SIG-M5 (cell line): ENCODE results near the gene FRMD4B.

ENCODE experiments used
- DNase-seq: peaks from one replicate; lab custom pipeline; 2025; lab: John Stamatoyannopoulos, UW

The FRMD4B gene

DNA sequence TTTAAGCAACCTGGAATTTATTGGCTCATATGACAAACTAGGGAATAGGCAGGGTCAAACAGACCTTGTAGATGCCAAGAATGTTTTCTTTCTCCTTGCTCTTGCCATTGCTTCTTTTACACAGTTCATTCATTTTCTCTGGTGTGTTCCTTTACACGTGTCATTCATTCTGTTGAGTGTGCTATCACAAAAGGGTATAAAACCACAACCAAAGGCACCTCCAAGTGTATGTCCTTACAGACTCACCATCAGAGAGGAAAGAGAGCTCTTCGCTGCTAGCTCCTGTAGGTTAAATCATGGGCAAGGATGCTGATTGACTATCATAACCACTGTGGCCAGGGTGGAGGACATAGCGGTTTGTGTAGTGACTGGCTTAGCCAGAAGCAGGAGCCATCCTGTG, 19.2 kb upstream of the FRMD4B start:
- DNase-seq = no peak

DNA sequence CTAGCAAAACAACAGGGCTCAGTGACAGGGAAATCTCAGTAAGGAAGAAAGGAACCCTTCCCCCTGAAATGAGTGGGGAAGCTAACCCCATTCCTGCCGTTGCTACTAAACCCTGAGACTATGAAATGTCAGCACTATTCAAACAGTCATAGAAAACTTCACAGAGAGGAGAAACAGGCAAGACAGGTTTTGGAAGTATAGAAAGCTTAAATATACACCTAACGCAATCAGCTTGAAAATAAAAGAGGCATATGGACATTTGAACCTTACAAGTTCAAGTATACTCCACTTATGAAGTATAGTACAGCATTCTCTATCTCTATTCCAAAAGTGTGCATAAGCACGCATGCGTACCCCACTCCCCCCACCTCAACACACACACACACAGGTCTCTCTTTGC, 17.6 kb upstream of the FRMD4B start:
- no peak for DNase-seq

DNA sequence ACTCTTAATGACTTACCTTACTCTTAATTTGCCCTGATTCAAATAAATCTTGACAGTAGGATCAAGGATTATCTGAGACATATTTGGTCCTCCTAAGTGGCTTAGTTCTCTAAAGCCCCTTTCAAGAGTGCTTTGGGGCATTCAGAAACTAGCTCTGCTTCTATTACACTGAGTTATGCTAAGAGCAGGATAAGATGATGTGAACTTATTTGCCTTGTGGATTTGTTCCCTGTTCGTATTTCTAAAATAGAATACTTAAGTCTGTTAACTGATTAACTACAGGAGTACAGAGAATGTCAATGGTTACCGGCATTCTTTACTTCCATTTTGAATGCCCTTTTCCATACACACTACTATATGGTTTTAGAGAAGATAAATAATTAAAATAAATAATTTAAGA, 14.8 kb upstream of the FRMD4B start:
- DNase-seq = no peak

DNA sequence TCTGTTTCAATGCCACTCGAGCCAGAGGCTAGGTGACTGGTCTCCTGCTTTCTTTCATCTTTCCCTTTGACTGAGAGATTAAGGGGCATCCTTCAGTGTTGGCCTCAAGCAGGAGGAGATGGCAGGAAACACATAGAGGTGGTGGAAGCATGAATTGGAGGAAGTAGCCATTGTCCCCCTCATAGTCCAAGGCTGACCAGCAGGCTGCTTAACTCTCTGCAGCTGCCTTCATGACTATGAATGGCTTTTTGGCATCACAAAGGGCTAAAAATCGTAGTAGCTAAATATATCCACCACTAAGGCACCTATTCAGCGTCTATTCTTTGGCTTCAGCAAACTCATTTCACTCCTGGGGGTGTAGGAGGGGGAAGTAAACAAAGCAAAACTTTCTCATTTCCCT, 7.0 kb upstream of the FRMD4B start:
- DNase-seq = no peak

DNA sequence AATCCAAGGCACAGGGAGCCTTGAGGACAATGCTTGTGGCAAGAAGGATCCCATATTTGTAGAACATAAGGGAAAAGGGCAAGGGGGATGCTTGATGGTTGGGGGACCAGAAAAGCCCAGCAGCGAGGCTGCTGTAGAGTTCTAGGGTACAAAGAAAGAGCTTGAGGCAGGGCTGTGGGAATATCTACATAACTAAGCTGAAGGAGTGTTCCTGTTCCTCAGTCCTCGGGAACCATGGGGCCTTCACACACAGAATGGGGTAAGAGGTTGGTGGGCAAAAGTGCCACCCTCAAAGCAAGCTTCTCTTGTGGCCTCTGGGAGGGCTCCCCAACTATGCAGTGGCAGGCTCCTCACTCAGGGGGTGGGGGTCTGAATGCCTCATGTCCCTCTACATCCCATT, 6.5 kb upstream of the FRMD4B start:
- no peak for DNase-seq

DNA sequence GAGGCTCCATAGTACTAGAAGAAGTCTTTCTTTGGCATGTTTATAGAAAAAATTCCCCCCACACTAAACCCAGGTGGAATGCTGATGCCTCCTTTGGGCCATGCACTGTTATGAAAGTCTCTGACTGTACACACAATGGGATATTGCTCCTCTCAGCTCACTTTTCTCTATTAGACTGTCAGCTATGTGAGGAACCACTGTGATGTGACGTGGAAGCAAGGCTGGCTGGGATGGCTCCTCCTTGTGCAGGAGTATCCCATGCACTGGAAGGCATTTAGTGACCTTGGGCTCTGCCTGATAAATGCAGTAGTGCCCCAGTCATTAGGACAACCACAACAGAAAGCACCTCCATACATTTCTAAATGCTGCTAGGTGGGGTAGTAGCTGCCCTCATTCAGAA, 5.7 kb upstream of the FRMD4B start:
- no peak for DNase-seq

DNA sequence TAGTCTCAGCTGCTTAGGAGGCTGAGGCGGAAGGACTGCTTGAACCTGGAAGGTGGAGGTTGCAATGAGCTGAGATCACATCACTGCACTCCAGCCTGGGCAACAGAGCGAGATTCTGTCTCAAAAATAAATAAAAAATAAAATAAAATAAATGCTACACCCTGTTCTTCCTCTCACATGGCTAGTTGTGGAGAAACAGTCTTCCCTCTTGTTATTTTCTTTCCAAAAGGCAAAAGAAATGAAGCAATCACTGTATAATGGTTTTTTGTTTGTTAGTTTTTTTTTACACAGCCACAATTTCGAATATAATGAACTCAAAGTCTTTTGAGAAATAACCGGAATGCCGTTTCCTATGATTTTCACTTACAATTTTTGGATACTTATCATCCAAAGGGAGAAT, 4.9 kb upstream of the FRMD4B start:
- no peak for DNase-seq

DNA sequence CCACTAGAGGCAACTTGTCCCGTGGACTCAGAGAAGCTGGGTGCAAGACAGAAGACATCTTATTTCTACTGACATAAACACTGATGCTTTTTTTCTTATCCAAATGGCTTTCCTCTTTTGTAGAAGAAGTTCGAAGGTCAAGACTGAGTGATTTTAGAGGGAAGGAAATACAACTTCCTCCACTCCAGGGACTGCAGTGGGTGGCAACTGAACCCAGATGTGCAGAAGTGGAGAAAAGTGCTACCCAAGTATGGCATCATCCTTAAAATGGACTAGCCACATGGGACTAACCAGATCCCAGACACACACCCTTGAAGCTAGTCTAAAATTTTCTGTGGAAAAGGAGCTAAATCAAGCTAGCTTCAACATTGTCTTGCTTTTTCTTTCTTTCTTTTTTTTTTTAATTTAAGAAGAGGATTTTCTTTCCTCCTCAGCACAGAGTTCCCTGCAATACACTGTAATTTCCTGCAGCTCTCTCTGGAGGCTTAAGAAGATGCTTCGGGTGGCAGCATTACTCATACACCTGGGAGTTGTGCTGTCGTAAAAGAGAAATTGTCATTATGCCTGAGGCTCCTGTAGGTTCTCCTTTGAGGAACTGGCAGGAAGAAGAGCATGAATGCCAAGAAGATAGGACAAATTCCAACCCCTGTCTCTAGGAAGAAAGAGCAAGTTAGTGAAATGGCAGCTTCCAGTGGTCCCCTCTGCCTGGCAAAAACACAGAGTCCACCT, 3.8 kb upstream of the FRMD4B start:
- no peak for DNase-seq

DNA sequence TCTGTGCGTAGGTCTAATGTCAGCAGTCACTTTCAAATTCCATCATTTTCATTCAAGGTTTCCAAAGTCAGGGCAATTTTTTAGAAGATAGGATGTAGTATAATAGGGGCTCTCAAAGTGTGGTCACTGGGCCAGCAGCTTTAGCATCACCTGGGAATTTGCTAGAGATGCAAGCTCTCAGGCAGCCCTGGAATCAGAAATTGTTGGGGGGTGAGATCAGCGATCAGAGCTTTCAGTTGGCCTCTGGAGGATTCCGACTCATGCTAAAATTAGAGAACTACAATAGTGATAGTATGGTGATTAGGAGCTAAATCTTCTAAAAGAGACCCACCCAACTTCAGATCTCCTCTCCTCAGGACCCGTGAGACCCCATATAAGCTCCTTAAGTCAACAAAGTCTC, 2.4 kb upstream of the FRMD4B start:
- DNase-seq = no peak

DNA sequence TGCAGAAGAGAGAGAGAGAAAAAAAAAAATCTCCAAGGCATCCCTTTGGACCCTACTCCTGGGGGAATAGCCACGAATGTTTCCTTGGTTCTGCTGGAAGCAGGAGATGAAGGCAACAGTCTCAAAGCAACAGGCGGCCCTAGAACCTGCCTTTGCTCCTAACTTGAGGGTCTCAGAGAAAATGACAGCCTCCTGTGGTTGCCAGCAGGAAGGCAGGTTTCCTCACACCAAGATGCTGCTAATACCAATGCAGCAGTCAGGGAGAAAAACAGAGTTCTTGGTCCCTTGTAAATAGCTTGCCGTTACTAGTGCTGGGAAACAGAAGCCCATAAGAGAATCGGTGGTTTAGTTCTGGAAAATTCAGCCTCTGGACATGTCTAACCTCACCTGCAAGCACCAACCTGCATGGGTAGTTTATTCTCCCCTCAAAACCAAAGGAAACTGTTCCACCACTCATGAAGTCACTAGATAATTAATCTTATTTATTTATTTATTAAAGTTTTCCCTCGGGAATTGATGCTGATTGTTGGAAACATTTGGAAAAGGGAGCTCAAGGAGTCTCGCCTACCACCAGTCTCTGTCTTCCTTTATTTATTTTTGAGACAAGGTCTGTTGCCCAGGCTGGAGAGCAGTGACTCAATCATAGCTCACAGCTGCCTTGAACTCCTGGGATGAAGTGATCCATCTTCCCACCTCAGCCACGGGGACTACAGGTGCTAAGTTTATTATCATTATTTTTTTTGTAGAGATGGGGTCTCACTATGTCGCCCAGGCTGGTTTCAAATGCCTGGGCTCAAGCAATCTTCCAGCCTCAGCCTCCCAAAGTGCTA, 883 bp upstream of the FRMD4B start:
- no peak for DNase-seq

DNA sequence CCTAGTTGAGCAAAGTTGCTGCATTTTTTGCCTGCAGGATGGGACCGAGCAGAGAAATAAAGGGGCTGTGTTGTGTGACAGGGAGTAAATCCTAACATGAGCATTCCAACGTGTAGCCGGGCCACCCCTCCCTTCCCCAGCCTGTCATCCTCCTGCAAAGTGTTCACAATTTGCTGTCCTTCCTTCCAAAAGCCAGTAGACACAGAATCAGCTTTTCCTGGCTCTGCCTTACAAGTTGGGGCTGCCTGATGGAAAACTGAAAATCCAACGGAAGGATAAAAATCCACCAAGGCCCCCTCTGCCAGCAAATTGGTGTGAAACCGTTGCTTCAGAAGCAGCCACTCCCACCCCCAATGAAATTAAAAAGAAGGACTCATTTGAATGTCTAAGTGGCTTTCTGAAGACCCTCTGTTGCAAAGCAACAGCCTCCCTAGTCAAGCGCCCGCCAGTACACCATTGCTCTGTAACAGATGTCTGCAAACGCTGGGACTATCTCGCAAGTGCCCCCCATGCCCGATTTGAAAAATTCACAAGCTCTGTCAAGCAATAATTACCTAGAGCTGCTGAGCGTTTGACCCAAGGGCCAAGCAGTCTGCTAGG, 665 bp downstream of the FRMD4B start:
- DNase-seq = no peak

DNA sequence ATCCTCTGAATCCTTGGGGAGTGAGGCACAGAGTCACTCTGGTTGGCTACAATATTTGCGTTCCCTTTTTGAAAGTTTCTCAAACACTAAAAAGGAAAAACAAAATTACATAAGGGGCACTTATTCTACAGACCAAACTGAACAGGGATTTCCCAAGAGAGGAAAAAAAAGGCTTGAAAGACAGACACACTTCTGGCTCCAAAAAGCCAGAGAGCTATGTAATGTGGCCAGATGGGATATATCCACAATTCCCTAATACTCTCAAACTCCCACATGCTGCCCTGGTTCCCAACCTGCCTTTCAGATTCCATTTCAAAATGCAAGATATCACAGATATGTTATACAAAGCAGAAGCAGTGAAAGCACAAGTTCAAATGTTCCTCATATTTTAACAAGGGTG, 1.6 kb downstream of the FRMD4B start:
- DNase-seq = no peak

DNA sequence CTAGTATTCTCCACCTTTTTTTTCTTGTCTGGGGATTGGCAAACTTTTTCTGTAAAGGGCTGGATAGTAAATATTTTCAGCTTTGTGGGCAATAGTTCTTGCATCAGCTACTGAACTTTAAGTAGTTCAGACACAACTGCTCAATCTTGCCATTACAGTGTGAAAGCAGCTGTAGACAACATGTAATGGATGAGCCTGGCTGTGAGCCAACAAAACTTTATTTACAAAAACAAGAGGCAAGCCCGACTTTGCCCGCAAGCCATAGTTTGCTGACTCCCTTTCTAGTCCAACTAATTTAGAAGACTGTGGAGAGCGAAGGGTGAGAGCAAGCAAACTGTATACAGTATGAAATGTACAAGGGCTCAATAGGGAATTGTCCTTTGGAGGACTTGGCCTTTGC, 6.2 kb downstream of the FRMD4B start:
- no peak for DNase-seq

DNA sequence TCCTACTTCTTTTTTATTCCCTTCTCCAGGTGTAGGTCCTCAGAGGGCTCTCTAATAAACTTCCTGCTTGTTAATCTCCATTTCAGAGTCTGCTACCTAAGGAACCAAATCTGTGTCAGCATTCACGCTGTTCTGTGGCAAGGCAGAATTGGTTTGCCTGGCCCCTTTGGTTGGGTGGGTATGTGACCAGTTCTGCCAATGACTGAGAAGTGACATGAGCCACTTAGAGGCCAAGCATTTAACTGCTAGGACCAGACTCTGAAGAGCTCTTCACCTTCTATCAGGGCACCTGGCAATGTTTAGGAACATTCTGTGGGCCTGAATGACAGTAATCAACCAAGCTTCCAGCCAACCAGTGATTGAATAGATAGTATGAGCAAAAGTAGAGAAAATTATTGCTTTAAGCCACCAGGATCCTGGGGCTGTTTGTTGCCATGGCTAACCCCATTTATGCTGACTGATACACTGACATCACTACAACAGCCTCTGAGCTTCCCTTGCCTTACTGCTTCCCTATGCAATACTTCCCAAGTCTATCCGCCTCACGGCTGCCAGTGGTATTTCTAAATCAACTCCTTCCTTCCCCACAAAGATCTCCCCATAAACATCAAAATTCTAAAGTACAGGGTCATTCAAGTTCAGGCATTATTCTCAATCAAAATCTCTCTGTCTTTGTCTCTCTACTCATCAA, 7.6 kb downstream of the FRMD4B start:
- DNase-seq = no peak

DNA sequence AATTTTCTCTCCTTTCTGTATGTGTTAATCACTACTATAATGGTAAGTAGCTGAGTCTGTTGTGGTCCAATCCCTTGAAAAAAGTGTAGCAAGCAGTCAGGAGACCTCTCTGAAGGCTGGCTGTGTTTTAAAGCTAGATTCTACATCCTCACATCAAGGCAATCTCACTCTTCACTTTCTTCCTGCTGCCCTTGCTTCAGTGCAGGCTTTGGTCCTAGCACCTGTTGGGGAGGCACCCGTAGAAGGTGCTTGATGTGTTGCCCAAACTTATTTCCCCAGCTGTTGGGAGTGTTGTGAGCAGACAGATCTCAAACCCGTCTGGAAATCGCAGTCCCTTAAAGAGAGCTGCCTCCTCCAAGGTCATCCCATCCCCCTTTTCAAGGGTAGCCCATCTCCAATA, 8.6 kb downstream of the FRMD4B start:
- no peak for DNase-seq

DNA sequence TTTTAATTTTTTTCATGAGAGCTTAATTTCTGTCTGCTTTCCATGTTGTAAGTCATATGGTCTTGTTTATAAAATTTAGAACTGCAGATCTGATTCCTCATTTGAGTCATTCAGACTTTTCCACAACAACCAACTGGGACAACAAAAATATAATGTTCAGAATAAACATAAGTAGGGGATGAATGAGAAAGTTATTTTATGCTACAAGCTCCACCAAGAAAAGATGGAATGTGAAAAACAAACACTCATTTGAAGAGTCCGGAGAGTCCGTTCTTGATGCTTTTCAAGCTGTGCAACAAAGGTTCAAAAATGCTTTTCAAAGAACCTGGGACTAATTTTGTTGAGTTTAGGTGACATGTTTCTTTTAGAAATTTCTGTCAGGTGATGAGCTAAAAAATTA, 9.2 kb downstream of the FRMD4B start:
- no peak for DNase-seq

DNA sequence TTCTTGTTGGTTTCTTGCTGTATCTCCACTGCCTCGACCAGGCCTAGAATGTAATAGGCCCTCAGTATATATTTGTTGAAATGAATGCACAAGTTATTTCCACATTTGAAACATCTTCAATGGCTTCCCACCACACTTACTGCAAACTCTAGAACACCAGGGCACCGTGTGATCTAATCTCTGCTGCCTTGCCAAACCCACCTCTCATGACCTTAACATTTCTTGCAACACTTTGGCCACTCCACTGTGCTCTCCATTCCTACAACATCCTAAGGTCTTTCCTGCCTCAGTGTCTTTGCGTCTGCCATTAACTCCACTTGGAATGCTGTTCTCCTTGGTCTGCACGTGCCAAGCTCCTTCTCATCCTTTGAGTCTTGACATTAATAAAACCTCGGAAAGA, 14.1 kb downstream of the FRMD4B start:
- DNase-seq = no peak

DNA sequence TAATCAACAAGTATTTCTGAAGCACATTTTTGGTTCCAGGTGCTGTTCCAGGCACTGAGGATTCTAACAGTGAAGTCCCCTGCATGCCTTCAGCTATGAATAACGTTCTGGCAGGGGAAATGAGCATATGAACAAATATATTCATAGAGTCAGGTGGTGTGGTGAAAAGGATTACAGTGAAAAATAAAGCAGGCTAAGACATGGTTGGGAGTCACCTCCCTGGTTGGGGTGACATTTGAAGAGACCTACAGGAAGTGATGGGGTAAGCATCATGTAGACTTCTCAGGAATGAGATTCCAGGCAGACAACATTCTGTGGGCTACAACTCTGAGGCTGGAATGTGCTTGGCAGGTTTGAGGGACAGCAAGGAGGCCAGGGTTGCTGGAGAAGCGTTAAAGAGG, 15.0 kb downstream of the FRMD4B start:
- DNase-seq = no peak

DNA sequence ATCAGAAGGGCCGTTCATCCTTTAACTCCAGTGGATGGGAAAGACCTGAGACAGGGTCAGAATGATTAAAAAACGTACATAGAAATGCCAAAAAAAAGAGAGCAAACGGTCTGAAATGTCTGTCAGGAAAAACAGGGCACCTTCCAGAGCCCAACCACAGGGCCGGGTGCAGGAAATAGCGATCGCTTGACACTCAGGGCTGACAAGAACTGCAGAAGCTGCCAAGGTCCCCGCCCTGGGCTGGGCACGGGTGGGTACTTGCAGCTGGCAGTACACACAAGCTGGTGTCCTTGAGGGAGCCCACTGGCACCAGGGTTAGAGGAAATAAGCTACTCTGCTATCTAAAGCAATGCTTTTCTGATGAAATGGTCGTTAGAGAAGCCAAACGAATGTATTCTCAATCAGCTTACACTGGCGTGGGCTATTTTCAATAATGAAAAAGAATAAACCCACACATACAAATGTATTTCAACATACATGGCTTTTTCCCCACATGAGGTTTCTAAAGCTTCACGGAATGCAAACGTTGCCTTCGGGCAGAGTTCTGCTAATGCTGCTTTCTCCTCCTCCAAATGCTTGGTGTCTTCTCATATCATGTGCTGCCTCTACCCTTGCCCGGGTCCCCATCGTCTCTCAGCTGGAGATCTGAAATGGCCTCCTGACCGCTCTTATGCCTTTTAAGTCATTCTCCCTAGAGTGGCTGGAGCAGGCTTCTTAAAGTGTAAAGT, 15.6 kb downstream of the FRMD4B start:
- no peak for DNase-seq

DNA sequence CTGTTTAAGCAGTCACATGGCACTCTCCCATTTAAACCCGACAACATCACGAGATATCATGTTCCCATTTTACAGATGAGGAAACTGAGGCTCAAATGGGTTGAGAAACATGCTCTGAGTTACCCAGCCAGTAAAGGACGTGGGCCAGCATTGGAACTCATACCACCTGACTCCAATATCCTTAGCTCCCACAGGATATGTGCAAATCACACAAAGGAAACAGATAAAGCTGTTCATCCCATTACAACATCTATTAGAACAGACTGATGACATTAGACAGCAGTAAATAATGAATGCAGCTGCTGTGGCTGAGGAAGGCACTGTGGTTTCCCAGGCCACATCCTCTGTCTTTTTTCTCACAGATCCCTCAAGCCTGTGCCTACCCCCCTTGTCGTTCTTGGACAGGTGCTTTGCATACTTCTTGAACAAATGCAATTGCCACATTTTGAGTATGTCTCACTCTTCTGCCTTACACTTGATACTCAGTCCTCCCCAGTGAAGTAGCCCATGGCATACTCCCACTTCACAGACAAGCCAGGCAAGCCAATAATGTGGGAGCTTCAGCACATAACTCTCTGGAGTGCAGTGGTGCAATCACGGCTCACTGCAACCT, 17.7 kb downstream of the FRMD4B start:
- DNase-seq = no peak

DNA sequence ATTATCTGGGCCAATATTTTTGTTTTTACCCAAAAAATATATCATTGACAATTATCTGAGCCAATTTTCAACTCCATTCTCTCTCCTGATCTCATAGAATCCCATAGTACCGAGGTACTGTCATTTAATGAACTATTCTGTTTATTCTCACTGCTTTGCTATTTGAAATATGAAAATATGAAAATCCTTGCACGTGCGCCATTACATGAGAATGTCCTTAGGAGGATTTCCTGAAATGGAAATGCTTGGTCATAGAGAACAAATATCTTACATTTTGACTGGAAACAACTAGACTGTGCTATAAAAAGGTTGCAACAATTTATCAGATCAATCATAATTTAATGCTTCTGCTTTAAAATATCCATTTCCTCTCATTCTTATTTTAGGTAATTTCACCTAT, 18.3 kb downstream of the FRMD4B start:
- no peak for DNase-seq

DNA sequence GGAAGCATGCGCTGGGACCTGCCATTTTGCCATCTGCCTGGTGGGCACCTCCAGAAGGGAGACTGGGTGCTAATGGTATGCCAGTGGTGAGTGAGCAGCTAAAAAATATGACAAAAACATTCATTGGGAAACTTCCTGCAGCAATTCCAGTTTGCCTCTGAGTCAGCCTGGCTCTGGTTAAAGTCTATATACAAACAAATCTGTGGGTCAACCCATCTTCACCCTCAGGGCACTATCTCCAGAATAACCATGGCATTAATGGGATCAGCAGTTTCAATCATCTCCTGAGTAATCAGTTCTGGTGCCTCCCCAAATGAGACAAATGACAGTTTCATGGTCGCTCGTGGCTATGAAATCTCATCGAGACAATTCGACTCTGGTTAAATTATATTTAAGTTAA, 21.5 kb downstream of the FRMD4B start:
- DNase-seq = no peak
